ENCODE data around the gene COA4. TPM values are rescaled to one million over a fixed set of nuclear protein-coding genes. Genes with fewer than 3 reads are reported as not detected.

The COA4 gene
- polyA plus RNA-seq, 2 of the 4 experiments (the other 2 are of a cell fraction), result 126 to 212 TPM

- H3K9me3 ChIP-seq, result no peaks in the 10 kb centered on the region
- TF ChIP-seq EHF (CRISPR knock-in tag; IDR thresholded peaks at IDR 0.05) (no peak), HDAC2 (IDR thresholded peaks at IDR 0.05) (no peak), CBX2 (IDR thresholded peaks at IDR 0.05; ENCODE audit: borderline replicate concordance, low read depth) (no peak), CTCF (IDR thresholded peaks at IDR 0.05) (no peak), FOSB (CRISPR knock-in tag; IDR thresholded peaks at IDR 0.05) (no peak), POLR2A (IDR thresholded peaks at IDR 0.05; ENCODE audit: low read length) (no peak), TFCP2L1 (CRISPR knock-in tag; IDR thresholded peaks at IDR 0.05) (no peak), MAZ (IDR thresholded peaks at IDR 0.05; ENCODE audit: borderline replicate concordance, low read depth, low read length) (no peak), FOSL2 (IDR thresholded peaks at IDR 0.05) (no peak), FOSL2 (CRISPR knock-in tag; IDR thresholded peaks at IDR 0.05) (no peak), MAX (IDR thresholded peaks at IDR 0.05) (no peak)
- TF ChIP-seq, protein P1, sequence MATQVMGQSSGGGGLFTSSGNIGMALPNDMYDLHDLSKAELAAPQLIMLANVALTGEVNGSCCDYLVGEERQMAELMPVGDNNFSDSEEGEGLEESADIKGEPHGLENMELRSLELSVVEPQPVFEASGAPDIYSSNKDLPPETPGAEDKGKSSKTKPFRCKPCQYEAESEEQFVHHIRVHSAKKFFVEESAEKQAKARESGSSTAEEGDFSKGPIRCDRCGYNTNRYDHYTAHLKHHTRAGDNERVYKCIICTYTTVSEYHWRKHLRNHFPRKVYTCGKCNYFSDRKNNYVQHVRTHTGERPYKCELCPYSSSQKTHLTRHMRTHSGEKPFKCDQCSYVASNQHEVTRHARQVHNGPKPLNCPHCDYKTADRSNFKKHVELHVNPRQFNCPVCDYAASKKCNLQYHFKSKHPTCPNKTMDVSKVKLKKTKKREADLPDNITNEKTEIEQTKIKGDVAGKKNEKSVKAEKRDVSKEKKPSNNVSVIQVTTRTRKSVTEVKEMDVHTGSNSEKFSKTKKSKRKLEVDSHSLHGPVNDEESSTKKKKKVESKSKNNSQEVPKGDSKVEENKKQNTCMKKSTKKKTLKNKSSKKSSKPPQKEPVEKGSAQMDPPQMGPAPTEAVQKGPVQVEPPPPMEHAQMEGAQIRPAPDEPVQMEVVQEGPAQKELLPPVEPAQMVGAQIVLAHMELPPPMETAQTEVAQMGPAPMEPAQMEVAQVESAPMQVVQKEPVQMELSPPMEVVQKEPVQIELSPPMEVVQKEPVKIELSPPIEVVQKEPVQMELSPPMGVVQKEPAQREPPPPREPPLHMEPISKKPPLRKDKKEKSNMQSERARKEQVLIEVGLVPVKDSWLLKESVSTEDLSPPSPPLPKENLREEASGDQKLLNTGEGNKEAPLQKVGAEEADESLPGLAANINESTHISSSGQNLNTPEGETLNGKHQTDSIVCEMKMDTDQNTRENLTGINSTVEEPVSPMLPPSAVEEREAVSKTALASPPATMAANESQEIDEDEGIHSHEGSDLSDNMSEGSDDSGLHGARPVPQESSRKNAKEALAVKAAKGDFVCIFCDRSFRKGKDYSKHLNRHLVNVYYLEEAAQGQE (IDR thresholded peaks at IDR 0.05), result no peak
- DNase-seq (ENCODE audit: low read depth in 1 of 2, low spot score in 1 of 2), result no peak
- ChIA-PET POLR2A (no interaction called here), CTCF (interaction anchor here (0.6 to 1.8 kb wide), 3 partner anchors 10 to 13 kb away, joined by 3 to 4 read pairs (median 3); no protein-coding TSS in a partner anchor)
- H3K4me2 ChIP-seq, result no peak overlapping the region
- H3K27ac ChIP-seq, result no peak overlapping the region
- FAIRE-seq, result no peak
- no peak for ATAC-seq
- WGBS (ENCODE audit: missing lambda C conversion rate), result 90% methylated on average over 3 of the region's 3 CpGs
- H3K4me1 ChIP-seq, result peaks cover 21% of the 10 kb centered on the region
- H3K4me3 ChIP-seq, result no peak overlapping the region
Observed at GRCh38 chr11:73893041-73893440, 16.4 kb upstream of the COA4 start.

DNA sequence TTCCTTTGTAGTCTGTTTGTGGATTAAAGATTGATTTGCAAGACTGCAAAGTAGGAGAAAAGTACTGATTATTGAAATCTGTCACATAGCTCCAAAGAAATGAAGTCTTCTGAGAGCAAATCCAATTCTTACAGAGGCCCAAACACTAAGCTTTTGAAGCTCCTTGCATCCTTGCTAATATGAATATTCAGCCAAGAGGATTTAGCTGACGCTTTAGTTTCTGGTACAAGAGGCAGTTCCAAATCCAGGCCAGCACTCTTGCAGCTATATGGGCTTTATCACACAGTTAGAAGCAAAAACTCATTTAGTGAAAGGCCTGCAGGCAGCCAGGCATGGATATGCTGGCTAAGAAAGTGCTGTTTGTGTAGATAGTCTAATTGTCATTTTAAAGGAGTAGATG, 12.9 kb upstream of the COA4 start:
- CTCF ChIA-PET, result interaction anchor here (0.9 kb wide), 1 partner anchor 9 kb away, joined by 3 read pairs; no protein-coding TSS in a partner anchor
- DNase-seq (ENCODE audit: low read depth in 1 of 2, low spot score in 1 of 2) (no peak), FAIRE-seq (no peak), ATAC-seq (no peak)
- TF ChIP-seq ZC3H11A (IDR thresholded peaks at IDR 0.05) (no peak), ZNF302 (CRISPR knock-in tag; IDR thresholded peaks at IDR 0.05) (no peak), CEBPB (IDR thresholded peaks at IDR 0.05) (no peak), ZSCAN20 (CRISPR knock-in tag; IDR thresholded peaks at IDR 0.05) (no peak), JUNB (IDR thresholded peaks at IDR 0.05) (no peak), ESRRA (IDR thresholded peaks at IDR 0.05; ENCODE audit: borderline replicate concordance, low read length) (no peak), RARB (CRISPR knock-in tag; IDR thresholded peaks at IDR 0.05) (no peak), POLR2A (IDR thresholded peaks at IDR 0.05; ENCODE audit: low read length) (no peak), JUN (IDR thresholded peaks at IDR 0.05) (no peak), TFCP2L1 (CRISPR knock-in tag; IDR thresholded peaks at IDR 0.05) (no peak), EHMT2 (IDR thresholded peaks at IDR 0.05; ENCODE audit: low read depth) (no peak), TP53 (CRISPR knock-in tag; IDR thresholded peaks at IDR 0.05) (no peak), POLR2AphosphoS2 (conservative IDR thresholded peaks at IDR 0.05; ENCODE audit: low read length) (no peak), NR3C1 (IDR thresholded peaks at IDR 0.05) (no peak)
- TF ChIP-seq, protein P2, sequence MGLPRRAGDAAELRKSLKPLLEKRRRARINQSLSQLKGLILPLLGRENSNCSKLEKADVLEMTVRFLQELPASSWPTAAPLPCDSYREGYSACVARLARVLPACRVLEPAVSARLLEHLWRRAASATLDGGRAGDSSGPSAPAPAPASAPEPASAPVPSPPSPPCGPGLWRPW (IDR thresholded peaks at IDR 0.05), result no peak
- TF ChIP-seq, protein P1 (IDR thresholded peaks at IDR 0.05), result no peak
- TF ChIP-seq, protein P3, sequence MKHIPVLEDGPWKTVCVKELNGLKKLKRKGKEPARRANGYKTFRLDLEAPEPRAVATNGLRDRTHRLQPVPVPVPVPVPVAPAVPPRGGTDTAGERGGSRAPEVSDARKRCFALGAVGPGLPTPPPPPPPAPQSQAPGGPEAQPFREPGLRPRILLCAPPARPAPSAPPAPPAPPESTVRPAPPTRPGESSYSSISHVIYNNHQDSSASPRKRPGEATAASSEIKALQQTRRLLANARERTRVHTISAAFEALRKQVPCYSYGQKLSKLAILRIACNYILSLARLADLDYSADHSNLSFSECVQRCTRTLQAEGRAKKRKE (CRISPR knock-in tag; IDR thresholded peaks at IDR 0.05; ENCODE audit: low read depth), result no peak
- WGBS (ENCODE audit: missing lambda C conversion rate), result 90% methylated on average over 1 of the region's 1 CpG
- Histone ChIP-seq H3K4me3 (no peak overlapping the region), H3K4me2 (no peak overlapping the region), H3K4me1 (peaks cover 7% of the 10 kb centered on the region), H3K27ac (no peak overlapping the region), H3K9me3 (no peaks in the 10 kb centered on the region)
- POLR2A ChIA-PET, result no interaction called here
